NCI-H2107 treated with DMSO at 0.1 percent for 48 hours (cell line): ENCODE results near the gene GALNT12.

ENCODE experiments used
- DNase-seq: peaks from one replicate; lab custom pipeline; 2025; ENCODE audit not compliant: unreplicated experiment; lab: John Stamatoyannopoulos, UW

Gene GALNT12, protein sequence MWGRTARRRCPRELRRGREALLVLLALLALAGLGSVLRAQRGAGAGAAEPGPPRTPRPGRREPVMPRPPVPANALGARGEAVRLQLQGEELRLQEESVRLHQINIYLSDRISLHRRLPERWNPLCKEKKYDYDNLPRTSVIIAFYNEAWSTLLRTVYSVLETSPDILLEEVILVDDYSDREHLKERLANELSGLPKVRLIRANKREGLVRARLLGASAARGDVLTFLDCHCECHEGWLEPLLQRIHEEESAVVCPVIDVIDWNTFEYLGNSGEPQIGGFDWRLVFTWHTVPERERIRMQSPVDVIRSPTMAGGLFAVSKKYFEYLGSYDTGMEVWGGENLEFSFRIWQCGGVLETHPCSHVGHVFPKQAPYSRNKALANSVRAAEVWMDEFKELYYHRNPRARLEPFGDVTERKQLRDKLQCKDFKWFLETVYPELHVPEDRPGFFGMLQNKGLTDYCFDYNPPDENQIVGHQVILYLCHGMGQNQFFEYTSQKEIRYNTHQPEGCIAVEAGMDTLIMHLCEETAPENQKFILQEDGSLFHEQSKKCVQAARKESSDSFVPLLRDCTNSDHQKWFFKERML

DNA sequence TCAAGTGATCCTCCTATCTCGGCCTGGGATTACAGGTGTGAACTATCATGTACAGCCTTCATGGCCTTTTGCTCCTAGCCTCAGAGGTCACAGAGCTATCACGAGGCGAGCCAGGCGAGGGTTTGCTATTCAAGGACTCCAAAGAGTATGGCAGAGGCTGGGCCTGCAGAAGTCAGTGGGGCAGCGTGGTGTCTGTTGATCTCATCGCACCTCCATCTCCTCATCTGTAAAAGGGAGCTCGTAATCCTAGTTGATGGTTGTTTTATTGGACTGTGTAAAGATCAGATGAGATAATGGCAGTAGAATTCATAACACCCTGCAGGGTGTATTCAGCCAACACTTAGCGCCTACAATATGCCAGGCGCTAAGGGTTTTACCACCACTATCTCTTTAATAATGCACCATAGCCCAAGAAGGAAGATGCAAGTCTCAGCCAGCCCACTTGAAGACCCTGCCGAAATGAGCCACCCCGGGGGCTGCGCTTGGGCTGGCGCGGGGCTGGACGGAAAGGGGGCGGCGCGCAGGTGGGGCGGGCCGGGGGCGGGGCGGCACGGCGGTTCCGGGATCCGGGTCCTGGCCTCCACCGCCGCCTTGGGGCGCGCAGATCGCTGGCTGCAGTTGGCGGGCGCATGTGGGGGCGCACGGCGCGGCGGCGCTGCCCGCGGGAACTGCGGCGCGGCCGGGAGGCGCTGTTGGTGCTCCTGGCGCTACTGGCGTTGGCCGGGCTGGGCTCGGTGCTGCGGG lies at the start of gene GALNT12:
Gene GALNT12, plus strand, starts transcription at position 601 of the 744 bp plus-strand sequence. Its CDS starts 29 bp downstream, at position 630.
- no peak for DNase-seq

DNA sequence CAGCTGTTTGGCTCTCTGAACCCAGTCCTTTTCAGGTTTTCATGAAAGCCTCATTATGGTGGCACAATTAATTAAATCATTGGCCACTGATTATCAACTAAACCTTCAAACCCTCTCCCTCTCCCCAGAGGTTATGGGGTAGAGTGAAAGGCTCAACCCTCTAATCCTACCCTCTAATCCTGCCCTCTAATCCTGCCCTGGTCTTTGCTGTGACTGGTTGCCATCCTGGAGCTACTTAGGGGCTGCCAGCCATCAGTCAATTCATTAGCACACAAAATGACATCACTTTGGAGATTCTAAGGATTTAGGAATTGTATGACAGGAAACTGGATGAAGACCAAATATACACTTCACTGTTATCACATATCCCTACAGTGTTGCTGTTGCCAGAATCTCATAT lies 47.2 kb upstream of the GALNT12 start:
- DNase-seq = no peak

DNA sequence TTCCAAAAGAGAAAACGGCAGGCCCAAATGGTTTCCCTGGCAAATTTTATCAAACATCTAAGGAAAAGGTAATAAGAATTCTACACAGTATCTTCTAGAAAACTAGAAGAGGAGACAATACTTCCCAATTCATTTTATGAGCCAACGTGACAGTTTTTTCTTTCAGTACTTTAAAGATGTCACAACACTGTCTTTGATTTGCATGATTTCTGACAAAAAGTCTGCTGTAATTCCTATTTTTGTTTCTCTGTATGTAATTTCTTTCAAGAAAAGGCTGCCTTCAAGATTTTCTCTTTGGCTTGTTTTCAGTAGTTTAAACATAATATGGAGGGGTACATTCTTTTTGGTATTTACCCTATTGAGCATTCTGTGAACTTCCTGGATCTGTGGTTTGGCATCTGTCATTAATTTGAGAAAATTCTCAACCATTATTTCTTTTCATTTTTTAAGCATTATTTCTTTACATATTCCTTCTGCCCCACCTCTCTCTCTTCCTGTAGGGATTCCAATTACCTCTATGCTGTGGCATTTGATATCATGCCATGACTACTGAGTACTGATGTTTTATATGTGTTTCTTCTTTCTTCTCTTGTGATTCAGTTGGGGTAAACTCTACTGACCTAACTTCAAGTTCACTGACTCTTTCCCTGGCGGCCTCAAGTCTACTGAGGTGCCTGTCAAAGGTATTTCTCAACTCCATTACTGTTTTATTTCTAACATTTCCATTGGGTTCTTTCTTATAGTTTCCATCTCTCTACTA lies 43.3 kb upstream of the GALNT12 start:
- no peak for DNase-seq

DNA sequence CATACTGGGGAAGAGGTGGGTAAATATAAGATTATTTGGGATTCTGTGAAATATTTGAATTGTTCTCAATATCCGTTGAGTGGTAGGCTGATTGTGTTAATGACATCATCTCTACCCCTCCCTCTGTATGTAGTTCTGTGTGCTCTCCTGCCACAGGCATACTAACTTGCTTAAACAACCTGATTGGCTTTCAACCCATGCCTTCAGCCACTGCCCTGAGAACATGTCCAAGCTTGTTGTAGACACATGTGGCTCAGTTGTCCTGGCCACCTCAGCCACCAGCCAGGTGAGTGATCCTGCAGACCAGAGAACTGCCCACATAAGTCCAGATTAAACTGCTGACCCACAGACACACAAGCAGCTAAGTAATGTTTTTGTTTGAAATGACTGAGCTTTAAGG lies 42.2 kb upstream of the GALNT12 start:
- no peak for DNase-seq

DNA sequence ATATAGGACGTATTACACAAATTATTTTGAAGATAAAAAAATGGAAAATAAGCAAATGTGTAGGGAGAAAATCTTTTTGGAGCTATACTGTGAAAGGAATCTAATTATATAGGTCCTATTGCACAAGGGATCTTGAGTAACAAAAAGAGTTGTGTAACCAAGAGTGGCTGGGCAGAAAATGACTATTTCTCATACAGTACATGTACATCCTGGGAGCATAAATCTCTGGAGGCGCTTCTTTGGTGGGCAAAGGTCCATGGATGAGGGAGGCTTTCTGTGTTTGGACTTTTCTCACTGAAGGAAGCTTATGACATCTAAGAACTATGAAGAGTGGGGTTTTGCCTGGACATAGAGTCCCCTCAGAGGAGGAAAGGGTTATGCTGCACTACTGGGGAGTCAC lies 40.9 kb upstream of the GALNT12 start:
- no peak for DNase-seq

DNA sequence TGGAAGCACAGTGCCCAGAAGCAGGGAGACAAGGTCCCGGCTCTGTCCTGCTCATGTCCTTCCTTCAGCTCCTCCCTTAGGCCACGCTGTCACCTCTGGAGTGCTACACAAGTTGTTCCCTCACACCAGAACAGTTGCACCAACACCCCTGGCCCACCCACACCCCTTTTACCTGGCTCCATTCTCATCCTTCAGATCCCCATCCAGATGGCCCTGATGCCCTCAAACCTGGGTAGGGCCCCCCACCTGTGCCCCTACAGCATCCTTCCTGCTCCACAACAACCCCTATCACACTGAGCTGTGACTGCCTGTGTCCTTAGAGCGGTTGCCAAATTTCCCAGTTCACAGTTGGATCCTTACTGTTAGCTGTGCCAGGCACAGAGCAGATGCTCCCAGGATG lies 40.3 kb upstream of the GALNT12 start:
- no peak for DNase-seq

DNA sequence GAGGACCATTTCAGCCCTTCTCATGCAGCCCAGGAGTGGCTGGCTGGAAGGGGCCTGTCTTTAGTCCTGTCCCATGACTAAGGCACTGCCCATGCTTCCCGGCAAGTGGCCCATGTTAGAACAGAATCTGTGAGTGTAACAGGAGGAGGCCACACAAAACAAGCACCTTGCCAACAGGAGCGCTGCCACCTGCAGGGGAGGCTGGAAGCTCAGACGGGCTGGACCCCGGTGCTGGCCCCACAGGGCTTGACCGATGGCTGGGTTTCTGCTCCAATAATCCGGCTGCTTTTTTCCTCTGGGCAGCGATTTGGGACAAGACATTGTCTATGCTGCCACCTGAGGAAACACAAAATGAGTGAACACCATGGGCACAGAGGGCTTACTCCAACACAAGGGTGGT lies 39.6 kb upstream of the GALNT12 start:
- DNase-seq = no peak

DNA sequence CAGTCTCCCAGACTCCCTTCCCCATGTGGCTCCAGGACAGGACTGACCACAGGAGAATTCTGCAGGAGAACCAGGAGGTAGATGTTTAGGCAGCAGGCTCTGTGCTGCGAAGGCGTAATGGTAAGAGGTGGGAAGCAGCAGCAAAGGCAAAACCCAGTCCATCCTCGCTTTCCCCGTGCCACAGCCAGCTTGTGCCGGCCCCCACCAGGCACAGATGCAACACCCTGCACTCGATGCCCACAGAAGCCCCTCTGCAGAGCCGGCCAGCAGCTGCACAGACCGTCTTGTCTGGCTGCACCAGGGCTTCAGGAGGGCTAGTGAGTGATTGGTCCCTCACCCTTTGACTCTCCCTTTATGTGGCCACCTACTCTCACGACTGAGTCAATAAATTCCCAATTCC lies 39.1 kb upstream of the GALNT12 start:
- DNase-seq = no peak

DNA sequence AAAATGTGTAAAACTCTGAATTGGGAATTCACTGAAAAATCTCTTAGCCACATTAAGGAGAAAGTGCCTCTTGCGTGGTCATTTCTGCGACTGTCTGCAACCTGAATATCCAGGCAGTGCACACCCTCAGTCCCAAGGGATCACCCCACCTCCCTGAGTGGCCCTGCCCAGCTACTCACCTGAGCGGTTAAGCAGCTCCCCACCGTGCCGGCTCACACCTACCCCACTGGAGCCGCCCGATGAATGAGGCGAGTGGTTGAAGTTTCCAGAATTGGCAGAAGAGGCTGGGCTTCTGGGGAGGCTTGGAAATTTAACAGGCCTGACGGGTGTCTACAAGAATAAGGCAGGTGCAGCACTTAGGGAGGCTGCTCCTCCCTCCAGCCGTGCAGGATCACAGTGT lies 36.8 kb upstream of the GALNT12 start:
- no peak for DNase-seq

DNA sequence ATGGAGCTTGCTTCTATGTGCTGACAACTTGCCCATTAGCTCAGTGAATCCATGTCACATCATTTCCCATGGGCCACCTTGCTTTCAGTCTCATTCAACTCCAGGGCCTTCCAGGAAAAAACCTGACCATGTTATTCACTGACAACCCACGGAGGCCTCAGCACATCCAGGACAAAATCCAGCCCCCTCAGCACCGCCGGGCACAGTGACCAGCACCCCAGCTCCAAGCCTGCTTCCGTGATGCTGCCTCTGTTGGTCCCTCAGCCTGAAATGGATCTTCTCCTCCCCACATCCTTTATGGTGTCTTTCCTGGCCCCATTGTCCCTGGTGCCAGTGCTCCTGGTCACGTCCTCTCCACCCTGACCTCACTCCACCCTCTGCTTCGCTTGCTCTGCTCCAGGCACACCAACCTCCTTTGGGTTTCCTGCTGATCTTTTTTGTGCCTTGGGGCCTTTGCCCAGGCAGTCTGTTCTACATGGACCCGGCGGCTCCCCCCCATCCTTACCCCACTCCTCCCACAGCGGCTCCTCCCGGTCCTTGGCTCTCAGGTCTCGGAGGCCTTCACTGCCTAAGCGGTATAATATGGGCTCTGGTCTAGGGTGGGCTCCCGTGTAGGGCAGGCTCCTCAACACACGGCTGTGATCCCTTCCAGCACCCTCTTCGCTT lies 36.1 kb upstream of the GALNT12 start:
- no peak for DNase-seq

DNA sequence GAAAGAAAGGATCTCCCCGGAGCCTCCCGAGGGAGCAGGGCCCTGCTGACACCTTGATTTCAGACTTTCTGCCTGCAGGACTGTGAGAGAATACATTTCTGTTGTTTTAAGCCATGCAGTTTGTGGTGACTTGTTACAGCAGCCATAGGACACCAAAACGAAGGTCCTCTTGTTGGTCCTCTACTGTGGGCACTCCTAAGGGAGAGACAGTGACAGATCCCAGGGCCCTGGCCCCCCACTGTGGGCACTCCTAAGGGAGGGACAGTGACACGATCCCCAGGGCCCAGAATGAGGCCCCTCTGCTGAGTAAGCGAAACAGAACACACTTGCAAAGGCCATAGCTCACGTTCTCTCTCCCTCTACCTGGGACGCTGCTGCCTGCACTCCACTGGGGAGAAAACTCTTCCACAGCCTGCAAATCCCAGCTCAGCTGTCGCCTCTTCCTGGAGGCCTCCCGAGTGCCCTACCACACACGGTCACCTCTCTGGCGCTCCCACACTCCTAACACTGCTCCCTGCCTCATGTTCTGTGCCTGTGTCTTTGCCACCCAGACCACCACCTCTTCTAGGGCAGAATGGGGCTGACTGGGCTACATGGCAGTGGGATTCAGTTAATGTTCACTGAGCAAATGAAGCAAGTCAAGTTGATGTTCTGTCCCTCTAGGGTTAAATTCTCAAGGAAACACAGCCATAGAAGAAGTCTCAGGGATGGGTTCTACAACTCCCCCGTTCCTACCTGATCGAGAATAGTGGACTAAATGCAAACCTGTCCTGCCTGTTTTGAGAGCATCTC lies 34.9 kb upstream of the GALNT12 start:
- no peak for DNase-seq

DNA sequence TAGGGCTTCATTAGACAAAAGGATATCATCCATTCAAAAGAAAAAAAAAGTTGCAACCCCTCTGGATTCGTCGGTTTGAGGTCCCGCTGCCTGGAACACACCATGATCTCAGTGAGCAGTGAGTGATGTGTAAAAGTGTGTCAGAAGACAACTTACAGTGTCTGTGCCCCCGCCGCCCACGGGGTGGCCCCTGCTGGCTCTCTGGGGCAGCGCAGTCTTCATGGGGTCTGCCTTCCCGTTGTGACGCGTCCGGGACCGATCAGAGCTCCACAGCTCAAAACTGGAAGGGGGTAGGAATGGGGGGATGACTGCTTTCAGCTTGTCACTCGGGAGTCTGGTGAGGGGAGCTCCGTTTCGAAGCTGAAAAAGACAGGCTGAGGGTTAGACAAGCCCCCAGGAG lies 33.7 kb upstream of the GALNT12 start:
- no peak for DNase-seq

DNA sequence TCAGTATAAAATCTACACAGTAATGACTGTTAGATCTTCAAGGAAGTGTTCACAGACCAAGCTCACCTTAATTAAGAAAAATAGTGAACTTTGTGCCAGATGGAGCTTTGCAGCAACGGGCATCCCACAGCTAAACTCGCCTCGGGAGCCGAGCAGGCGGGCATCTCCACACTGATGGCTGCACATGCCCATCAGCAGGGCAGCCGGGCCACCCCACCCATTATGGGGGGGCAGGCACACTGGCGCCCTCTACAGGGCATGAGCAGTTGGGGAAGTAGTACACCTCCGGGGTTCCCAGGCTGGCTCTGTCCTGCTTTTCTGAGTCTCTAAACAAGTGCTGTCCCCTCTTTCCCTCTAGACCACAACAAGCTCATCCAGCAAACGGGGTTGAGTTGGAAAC lies 32.7 kb upstream of the GALNT12 start:
- no peak for DNase-seq

DNA sequence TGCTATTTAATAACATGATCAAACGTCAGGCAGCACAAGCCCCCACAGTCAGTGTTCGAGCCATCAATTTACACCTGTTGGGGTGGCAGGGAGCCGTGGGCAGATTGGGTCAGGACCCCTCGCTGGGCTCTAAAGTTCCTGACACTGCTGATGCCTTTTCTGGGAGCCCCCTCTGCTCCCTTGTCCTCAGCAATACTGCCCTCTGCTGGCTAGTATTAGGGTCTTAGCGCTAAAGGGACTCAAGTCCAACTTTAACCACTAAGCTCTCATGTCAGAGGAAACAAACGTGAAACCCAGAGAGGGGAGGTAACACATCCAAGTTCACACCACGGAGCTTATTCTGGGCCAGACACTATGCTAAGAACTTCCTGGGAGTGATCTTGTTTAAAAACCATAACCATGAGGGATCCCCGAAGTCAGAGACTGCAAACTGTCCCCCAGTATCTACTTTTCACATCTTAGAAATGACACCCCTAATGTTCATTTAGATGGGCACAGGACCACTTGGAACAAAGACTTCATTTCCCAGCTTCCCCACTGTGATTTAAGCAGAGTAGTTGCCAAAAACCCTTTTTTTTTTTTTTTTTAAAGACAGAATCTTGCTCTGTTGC lies 31.5 kb upstream of the GALNT12 start:
- DNase-seq = no peak

DNA sequence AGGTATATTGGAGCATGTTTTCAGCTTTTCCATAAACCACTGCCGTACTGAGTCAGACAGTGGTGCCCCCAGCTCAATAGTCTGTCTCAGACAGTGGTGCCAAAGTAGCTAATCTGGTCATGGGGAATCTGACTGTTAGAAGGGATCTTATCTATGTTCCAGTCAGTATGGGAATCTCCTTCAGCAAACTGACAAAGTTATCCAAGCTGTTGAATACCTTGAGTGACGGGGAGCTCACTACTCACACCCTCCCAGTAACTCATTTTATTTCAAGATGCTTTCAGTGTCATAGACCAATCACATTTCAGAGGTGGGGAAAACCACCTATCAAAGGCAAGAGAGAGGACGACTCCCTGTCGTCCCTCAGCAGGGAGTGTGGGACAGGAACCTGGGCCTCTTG lies 29.9 kb upstream of the GALNT12 start:
- DNase-seq = no peak

DNA sequence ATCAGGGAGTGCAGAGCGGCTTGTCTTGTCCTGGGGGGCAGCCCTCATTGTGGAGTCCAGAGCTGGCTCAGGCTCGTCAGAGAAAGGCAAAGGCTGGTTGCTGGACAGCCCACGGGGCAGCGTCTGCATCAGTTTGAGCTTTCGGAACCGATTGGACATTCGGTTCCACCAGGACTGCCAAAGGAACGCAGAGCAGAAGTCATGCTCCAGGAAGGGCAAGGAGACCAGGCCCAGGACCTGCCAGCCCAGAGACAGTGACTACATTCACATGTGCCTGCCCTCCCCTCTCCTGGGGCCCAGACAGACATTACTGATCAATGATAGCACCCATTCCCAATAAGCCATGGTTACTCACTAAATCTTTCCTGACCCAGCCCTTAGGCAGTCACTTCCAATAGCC lies 29.2 kb upstream of the GALNT12 start:
- DNase-seq = no peak

DNA sequence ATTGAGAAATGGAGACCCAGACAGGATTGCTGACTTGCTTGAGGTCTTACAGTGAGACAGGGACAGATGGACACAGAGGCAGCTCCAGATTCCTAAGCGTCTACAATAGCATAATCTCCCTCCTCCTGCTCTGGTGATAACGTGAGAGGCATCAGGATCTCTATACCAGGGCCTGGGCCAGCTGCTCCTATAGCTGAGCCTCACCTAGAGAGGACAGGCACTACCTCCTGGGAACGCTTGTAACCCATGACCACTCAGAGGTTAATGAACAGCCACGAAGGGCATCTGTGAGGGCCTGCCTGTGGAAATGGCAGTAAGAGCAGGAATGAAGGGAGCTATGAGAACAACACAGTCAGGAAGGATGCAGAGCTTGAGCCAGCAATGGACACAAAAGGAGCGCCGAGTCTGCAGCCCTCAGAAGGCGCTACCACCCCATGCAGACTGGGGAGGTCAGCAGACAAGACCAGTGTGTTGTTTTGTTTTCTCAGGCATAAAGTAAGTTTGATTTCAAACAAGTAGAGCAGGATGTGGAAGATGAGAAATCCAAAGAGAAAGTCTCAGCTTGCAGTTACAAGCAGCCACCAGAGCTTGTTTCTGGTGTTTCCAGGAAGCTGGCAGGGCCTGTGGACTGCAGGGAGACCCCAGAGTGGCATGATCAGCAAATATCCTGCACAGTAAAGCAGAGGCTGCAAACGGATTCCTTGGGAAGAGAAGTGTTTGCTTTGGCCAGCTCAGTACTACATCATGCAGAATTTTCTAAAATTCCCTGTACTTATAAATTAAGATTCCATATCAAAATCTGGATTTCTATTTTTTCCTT lies 28.5 kb upstream of the GALNT12 start:
- no peak for DNase-seq

DNA sequence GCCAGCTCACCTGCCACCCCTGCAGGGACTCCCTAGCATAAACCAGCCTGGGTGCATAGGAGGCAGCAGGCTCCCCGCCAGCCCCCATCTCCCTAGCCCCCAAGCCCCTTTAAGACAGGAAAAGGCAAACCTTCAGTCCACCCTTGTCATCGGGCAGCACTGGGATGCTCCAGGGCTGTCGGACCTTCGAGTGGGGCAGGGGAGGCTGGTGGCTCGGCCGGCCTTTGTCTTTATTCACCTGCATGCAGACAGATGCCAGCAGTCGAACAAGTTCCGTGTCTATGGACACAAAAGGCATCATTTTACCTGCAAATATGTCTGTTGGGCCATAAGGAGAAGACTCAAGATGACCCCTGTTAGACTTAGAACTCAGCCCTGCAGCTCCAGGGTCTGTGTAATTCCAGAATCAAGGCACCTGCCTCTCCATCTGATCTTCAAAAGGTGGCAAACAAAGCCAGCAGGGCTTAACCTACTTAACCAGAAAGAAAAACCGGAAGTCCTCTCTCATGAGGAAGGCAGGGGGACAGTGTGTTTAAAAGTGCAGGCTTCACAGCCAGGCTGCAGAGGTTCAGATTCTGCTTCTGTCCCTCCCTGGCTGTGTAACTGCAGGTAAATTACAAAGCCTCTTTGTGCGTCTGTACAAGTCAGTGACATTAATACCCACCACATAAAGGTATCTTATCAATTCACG lies 27.3 kb upstream of the GALNT12 start:
- no peak for DNase-seq
